ENCODE data around the gene DOCK9. TPM values are rescaled to one million over a fixed set of nuclear protein-coding genes. Genes with fewer than 3 reads are reported as not detected.

Gene DOCK9
- total RNA-seq, 2 experiments from 2014 or later = 33.4 to 36.9 TPM

DNA sequence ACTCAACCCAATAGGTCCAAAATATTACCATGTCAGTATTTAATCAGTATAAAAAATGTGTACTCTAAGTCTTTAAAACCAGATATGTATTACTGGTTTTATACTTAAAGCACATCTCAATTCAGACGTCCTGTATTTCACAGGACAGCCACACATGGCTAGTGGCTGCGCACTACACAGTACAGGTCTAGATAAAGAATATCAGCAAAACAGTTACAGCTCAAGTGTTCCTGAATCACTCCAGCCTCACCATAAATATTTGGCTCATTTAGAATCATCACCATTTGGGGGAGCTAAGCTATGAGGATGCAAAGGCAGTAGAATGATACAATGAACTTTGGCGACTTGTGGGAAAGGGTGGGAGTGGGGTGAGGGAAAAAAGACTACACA lies 89.0 kb downstream of the DOCK9 start:
- Mint-ChIP-seq H3K4me1 (ENCODE audit: low read depth) (peaks cover 21% of the 10 kb centered on the region), H3K9me3 (no peaks in the 10 kb centered on the region), H3K27me3 (no peaks in the 10 kb centered on the region), H3K36me3 (ENCODE audit: low read depth) (peaks cover 14% of the 10 kb centered on the region), H3K4me3 (no peak overlapping the region), H3K27ac (no peak overlapping the region)
- POLR2A ChIA-PET = no interaction called here
- TF ChIP-seq, protein P1, sequence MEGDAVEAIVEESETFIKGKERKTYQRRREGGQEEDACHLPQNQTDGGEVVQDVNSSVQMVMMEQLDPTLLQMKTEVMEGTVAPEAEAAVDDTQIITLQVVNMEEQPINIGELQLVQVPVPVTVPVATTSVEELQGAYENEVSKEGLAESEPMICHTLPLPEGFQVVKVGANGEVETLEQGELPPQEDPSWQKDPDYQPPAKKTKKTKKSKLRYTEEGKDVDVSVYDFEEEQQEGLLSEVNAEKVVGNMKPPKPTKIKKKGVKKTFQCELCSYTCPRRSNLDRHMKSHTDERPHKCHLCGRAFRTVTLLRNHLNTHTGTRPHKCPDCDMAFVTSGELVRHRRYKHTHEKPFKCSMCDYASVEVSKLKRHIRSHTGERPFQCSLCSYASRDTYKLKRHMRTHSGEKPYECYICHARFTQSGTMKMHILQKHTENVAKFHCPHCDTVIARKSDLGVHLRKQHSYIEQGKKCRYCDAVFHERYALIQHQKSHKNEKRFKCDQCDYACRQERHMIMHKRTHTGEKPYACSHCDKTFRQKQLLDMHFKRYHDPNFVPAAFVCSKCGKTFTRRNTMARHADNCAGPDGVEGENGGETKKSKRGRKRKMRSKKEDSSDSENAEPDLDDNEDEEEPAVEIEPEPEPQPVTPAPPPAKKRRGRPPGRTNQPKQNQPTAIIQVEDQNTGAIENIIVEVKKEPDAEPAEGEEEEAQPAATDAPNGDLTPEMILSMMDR (IDR thresholded peaks at IDR 0.05) = no peak
- CTCF ChIA-PET = interaction anchor here (1.5 kb wide), 1 partner anchor 39 kb away, joined by 4 read pairs; no protein-coding TSS in a partner anchor
- DNase-seq = no peak
- ATAC-seq = no peak
- intact Hi-C loops (cut with micrococcal nuclease) = no loop called here

DNA sequence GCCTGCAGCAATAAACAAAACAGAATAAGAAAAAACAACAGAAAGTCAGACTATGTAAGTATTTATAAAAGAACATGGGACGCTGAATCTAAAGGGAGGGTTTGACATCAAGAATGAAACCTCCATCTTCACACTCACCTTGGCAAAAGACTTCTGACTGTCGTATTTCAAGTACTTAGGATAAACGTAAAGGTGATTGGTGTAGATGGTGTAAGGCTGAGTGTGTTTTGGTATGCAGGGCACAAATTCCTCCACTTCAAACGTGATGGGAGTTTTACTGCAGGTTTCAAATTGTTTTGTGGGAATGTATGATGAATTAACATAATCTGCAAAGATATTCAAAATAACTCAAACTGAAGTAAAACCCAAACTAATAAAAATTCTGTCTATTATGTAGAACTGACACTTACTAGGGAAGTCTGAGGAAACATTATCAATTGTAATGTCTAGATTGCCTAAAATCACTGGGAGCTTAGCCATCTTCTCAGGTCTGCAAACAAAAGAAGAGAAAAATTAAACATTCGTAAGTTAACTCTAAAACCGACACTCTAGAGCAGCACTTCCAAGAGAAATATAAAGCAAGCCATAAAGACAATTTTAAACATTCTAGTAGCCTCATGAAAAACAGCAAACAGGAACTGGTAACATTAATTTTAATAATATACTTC lies 89.5 kb downstream of the DOCK9 start:
- Mint-ChIP-seq H3K27ac (no peak overlapping the region), H3K36me3 (ENCODE audit: low read depth) (peaks cover 14% of the 10 kb centered on the region), H3K4me1 (ENCODE audit: low read depth) (peaks cover 21% of the 10 kb centered on the region), H3K4me3 (no peak overlapping the region), H3K9me3 (no peaks in the 10 kb centered on the region), H3K27me3 (no peaks in the 10 kb centered on the region)
- intact Hi-C loops (cut with micrococcal nuclease) = no loop called here
- no peak for DNase-seq
- ChIA-PET CTCF (no interaction called here), POLR2A (no interaction called here)
- no peak for ATAC-seq
- TF ChIP-seq, protein P1 (IDR thresholded peaks at IDR 0.05) = no peak

DNA sequence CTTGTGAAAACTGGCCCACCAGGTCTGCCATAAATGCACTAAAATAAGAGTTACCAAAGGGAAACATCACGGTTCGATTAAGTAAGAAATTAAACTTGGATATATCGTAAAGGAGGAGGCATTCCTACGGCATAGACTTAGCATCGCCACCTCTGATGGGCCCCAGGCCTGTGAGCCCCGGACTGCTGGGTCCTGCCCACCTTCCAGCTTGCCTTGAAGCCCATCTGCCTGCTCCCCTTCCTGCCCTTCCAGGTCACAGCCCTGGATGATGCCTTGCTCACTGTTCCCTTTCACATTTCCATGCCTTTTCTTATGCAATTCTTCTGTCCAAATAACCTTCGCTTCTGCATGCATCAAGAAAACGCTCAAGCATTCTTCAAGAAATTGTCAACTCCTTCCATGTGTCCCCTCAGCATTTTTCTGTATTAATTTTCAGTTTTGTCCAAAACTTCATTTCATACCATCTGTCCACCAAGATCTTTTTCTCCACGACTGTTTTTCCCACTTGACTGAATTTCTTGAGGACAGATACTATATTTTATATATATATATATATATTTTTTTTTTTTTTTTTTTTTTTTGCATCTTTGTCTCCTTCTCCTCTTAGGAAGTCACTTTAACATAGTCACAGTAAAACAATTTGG lies 91.2 kb downstream of the DOCK9 start:
- peaks cover 17% of the 10 kb centered on the region for H3K36me3 Mint-ChIP-seq (ENCODE audit: low read depth)
- H3K4me1 Mint-ChIP-seq (ENCODE audit: low read depth) = peaks cover 21% of the 10 kb centered on the region
- TF ChIP-seq, protein P1 (IDR thresholded peaks at IDR 0.05) = no peak
- POLR2A ChIA-PET = no interaction called here
- no peaks in the 10 kb centered on the region for H3K27me3 Mint-ChIP-seq
- H3K4me3 Mint-ChIP-seq = no peak overlapping the region
- DNase-seq = no peak
- intact Hi-C loops (cut with micrococcal nuclease) = no loop called here
- ATAC-seq = no peak
- CTCF ChIA-PET = no interaction called here
- no peak overlapping the region for H3K27ac Mint-ChIP-seq
- no peaks in the 10 kb centered on the region for H3K9me3 Mint-ChIP-seq

DNA sequence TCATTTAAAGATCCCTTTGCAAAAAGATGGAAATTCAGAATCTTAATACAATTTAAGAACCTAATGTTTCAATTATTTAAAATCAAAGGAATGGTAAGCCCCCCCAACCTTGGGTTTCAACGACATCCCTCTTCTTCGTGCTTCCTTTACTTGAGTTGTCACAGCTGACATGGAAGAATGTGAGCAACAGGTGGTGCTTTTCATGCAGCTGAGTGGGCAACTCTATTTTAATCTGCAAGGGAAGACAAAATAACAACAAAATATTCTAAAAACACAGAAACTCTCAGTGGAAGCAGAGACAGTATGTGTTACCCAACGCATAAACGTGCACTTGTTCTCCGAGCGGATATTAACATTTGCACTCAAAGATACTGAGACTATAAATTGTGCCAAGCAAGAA lies 92.3 kb downstream of the DOCK9 start:
- peaks cover 24% of the 10 kb centered on the region for H3K36me3 Mint-ChIP-seq (ENCODE audit: low read depth)
- no peaks in the 10 kb centered on the region for H3K9me3 Mint-ChIP-seq
- H3K27ac Mint-ChIP-seq = no peak overlapping the region
- DNase-seq (no peak), ATAC-seq (no peak)
- no peak overlapping the region for H3K4me3 Mint-ChIP-seq
- TF ChIP-seq, protein P1 (IDR thresholded peaks at IDR 0.05) = no peak
- CTCF ChIA-PET = no interaction called here
- intact Hi-C loops (cut with micrococcal nuclease) = no loop called here
- POLR2A ChIA-PET = no interaction called here
- H3K4me1 Mint-ChIP-seq (ENCODE audit: low read depth) = peaks cover 14% of the 10 kb centered on the region
- H3K27me3 Mint-ChIP-seq = no peaks in the 10 kb centered on the region

DNA sequence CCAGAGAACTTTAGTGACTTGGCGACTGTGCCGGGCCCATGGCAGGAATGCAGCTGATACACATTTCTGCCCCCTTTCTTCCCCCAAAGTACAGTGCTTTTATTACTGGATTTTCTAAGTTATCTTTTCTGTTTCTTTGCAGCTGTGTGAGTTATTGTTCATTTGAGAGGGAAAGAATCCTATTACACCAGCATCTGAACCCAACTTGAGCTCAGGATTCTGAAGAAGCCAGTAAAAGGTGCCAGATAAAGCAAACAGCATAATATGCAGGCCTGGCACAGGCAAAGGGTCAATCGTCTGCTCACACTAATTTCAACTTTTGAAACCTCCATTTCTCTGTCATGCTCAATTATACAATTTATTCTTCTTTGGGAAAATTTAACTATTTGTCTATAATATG lies 93.9 kb downstream of the DOCK9 start:
- TF ChIP-seq, protein P1 (IDR thresholded peaks at IDR 0.05) = no peak
- no peaks in the 10 kb centered on the region for H3K27me3 Mint-ChIP-seq
- H3K36me3 Mint-ChIP-seq (ENCODE audit: low read depth) = peaks cover 27% of the 10 kb centered on the region
- H3K27ac Mint-ChIP-seq = no peak overlapping the region
- intact Hi-C loops (cut with micrococcal nuclease) = no loop called here
- ChIA-PET POLR2A (no interaction called here), CTCF (no interaction called here)
- DNase-seq (no peak), ATAC-seq (no peak)
- H3K4me3 Mint-ChIP-seq = no peak overlapping the region
- H3K4me1 Mint-ChIP-seq (ENCODE audit: low read depth) = peaks cover 2% of the 10 kb centered on the region
- H3K9me3 Mint-ChIP-seq = no peaks in the 10 kb centered on the region

All from activated CD8-positive, alpha-beta T cell treated with anti-CD3 and anti-CD28 coated beads for 36 hours (primary cell).